RWPE1 (cell line): ENCODE measurements around the gene CCNB3.

Experiments used
- CTCF ChIA-PET: fragments of 350-600 bp; sonication (Branson Sonifier 250); formaldehyde crosslinking; extraction: SDS; loops from one replicate; lab custom pipeline; 2021; lab: Yijun Ruan, JAX
- POLR2A ChIA-PET: fragments of 400-600 bp; formaldehyde crosslinking; extraction: SDS; loops from one replicate; lab custom pipeline; 2020; ENCODE audit warnings: antibody characterized with exemption; ENCODE audit not compliant: low non-redundant PET; lab: Yijun Ruan, JAX
- DNase-seq: peaks from one replicate; pipeline ENCODE4 v3.0.0; 2012; ENCODE audit warnings: low spot score
- H3K27ac ChIP-seq: fragments of 450-650 bp; 2 replicates; pipeline ENCODE4 v1.5.1; 2017
- CTCF ChIP-seq: fragments of 450-650 bp; conservative IDR thresholded peaks from 2 replicates; pipeline ENCODE4 v1.5.1; 2017; ENCODE audit warnings: low read depth, mild to moderate bottlenecking

The CCNB3 gene

GRCh38 chrX:50168241-50168687 is 36.3 kb upstream of the CCNB3 start:
- peak; percentile 1 for DNase-seq
- ChIA-PET CTCF (interaction anchor here (0.7 kb wide), 1 partner anchor 243 kb away, joined by 4 read pairs; no protein-coding TSS in a partner anchor), POLR2A (no interaction called here)
- no peak for TF ChIP-seq CTCF
- H3K27ac ChIP-seq: no peak overlapping the region

DNA sequence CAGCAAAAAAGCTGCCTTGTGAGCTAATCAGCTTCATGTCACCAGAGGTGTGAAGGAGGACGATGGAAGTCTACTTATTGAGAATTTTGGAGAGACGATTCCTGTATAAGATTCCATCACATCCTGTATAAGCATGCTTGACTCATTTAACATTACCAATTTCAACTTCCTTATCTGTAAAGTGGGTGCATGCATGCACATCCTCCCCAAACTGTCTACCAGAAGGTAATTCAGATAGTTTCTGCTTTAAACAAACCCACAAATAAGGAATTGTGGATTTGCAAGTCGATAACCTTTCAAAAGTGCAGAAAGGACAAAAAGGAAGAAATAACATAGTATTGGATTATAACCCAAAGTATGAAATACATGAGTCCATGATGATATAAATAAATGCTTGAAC is 34.8 kb upstream of the CCNB3 start:
- no peak for DNase-seq
- ChIA-PET CTCF (no interaction called here), POLR2A (no interaction called here)
- no peak overlapping the region for H3K27ac ChIP-seq
- TF ChIP-seq CTCF: no peak

GRCh38 chrX:50180073-50180940 is 24.3 kb upstream of the CCNB3 start:
- no peak overlapping the region for H3K27ac ChIP-seq
- no peak for TF ChIP-seq CTCF
- ChIA-PET CTCF (no interaction called here), POLR2A (no interaction called here)
- DNase-seq: no peak

DNA sequence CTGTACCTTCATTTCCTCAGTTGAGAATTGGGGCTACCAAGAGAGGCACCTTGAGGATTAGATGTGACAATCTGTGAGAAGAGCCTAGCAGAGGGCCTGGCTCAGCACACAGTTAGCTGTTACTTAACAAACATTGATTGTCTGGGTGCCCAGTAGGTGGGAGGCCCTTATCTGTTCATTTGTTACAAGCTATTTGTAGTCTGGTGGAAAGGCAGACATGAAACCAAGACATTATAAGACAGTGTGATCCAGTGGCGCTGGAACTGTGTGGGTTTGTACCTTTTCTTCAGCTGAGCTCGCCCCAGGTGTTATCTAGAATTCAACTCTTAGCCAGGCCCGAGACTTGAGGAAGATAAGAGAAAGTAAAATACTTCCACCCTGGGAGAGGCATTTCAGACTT is 20.7 kb upstream of the CCNB3 start:
- CTCF ChIA-PET: no interaction called here
- no peak for TF ChIP-seq CTCF
- POLR2A ChIA-PET: no interaction called here
- DNase-seq: no peak
- no peak overlapping the region for H3K27ac ChIP-seq

- no peak for DNase-seq
- no peak for TF ChIP-seq CTCF
- H3K27ac ChIP-seq: no peak overlapping the region
- ChIA-PET CTCF (interaction anchor here (0.7 kb wide), 1 partner anchor 269 kb away, joined by 3 read pairs; no protein-coding TSS in a partner anchor), POLR2A (no interaction called here)
Observed at GRCh38 chrX:50188859-50189600, 15.5 kb upstream of the CCNB3 start.

DNA sequence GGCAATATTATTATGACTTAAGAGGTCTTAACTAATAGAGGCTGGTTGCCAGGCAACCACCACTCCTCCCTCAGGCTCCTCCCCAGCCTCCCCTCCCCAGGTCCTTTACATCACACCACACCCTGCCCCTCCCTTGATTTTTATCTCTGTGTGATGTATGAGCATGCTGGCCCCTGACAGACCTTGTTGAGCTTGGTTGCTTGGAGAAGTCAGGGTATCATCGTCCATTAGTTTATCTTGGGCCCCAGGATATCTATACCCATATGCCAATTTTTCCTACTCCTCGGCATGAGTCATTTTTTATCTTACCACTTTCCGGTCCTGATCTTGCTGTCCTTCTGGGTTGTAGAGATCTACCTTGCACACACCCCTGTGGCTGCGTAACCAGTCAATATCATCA is 6.2 kb upstream of the CCNB3 start:
- no peak for TF ChIP-seq CTCF
- CTCF ChIA-PET: no interaction called here
- no peak for DNase-seq
- no peak overlapping the region for H3K27ac ChIP-seq
- POLR2A ChIA-PET: no interaction called here
